22Rv1 (cell line): Measurements from ENCODE around the gene PTPRJ.

Experiments used
- CTCF ChIP-seq: fragments of 450-650 bp; IDR thresholded peaks from 2 replicates; pipeline ENCODE4 v1.5.1; 2017; ENCODE audit warnings: mild to moderate bottlenecking
- ZFX ChIP-seq: fragments of 450-650 bp; IDR thresholded peaks from 2 replicates; pipeline ENCODE4 v1.6.1; 2017; ENCODE audit warnings: antibody characterized with exemption, borderline replicate concordance

- no peak for TF ChIP-seq CTCF
- no peak for TF ChIP-seq ZFX
These were observed 27.3 kb downstream of the PTPRJ start for GRCh38 chr11:48007677-48008076.
